Fibroblast of mammary gland (primary cell): Measurements from ENCODE around the gene KCNT1.

ENCODE experiments used
- DNase-seq: peaks from one replicate; pipeline ENCODE4 v3.0.0-alpha.2; 2010; ENCODE audit warnings: low read depth
- H3K4me3 ChIP-seq: 2 replicates; pipeline ENCODE4 v1.5.1; 2011; ENCODE audit warnings: low read depth, mild to moderate bottlenecking, low read length, moderate library complexity; ENCODE audit not compliant: control insufficient read depth
- CTCF ChIP-seq: conservative IDR thresholded peaks from 2 replicates; pipeline ENCODE4 v1.5.1; 2011; ENCODE audit warnings: low read depth, low read length, inconsistent platforms; ENCODE audit not compliant: control insufficient read depth, insufficient read depth

Gene KCNT1

GRCh38 chr9:135772702-135773493 is 70.9 kb downstream of the KCNT1 start:
- no peak for TF ChIP-seq CTCF

GRCh38 chr9:135773530-135774238 is 71.7 kb downstream of the KCNT1 start:
- no peak for DNase-seq
- TF ChIP-seq CTCF: no peak
- no peak overlapping the region for H3K4me3 ChIP-seq

More at GRCh38 chr9:135772702-135773493, 70.9 kb downstream of the KCNT1 start:
- DNase-seq: no peak
- H3K4me3 ChIP-seq: no peak overlapping the region

- H3K4me3 ChIP-seq: no peak overlapping the region
- TF ChIP-seq CTCF: no peak
- DNase-seq: no peak
Observed at GRCh38 chr9:135774239-135774747, 72.3 kb downstream of the KCNT1 start.

GRCh38 chr9:135774794-135775525 is 73.0 kb downstream of the KCNT1 start:
- DNase-seq: no peak
- no peak overlapping the region for H3K4me3 ChIP-seq
- TF ChIP-seq CTCF: no peak

- DNase-seq: no peak
- TF ChIP-seq CTCF: no peak
- no peak overlapping the region for H3K4me3 ChIP-seq
Observed at GRCh38 chr9:135775911-135776310, 73.9 kb downstream of the KCNT1 start.

GRCh38 chr9:135776893-135777622 is 75.1 kb downstream of the KCNT1 start:
- no peak for DNase-seq
- no peak overlapping the region for H3K4me3 ChIP-seq
- no peak for TF ChIP-seq CTCF
